ENCODE results near the gene TAF10.

DNA sequence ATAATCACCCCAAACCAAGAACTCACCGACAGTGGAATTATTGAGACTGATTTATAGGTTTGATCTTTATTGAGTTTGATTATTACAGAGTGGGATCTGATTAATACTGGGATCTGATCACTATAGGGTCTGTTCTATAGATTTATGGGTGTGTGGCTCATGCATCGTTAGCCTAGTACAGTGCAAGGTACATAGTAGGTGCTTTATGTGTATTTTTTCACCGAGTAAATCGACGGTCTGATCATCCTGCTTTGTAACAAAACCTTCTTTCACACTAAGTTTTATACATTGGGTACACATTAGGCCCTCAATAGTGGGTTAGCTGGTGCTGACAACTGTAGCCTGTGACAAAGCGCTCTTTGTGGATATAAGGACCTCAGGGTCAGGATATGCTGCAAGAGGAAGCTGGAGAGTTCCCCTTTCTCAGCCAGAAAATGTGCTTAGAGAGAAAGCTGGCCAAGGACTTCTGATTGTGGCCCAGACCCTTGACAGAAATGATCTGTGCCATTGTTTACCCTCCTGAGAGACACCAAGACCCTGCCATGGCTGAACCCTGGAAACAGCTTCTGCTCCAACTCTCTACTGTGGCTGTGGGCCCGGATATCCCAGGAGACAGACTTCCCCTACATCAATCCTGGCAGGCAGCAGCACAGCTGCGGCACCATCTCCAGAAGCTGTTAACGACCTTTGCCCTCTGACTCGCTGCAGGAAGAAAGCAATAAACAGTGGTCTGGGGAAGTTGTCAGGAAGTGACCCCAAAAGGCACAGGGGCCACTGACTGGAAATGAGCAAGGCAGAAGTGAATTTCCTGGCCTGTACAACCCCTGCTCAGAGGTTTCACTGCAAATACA is 23.3 kb upstream of the TAF10 start:
- TF ChIP-seq CTCF (IDR thresholded peaks at IDR 0.05) (no peak), POLR2A (IDR thresholded peaks at IDR 0.05) (no peak)
